HEK293T (cell line): ENCODE data around the gene SERPINH1.

Experiments used
- ARNT ChIP-seq: fragments of 450-650 bp; IDR thresholded peaks from 2 replicates; pipeline ENCODE4 v1.6.1; 2017; ENCODE audit warnings: mild to moderate bottlenecking
- BHLHE40 ChIP-seq: fragments of 450-650 bp; IDR thresholded peaks from 2 replicates; pipeline ENCODE4 v1.6.1; 2016; ENCODE audit warnings: mild to moderate bottlenecking, moderate library complexity, borderline replicate concordance
- ELF4 ChIP-seq: fragments of 450-650 bp; IDR thresholded peaks from 2 replicates; pipeline ENCODE4 v1.6.1; 2017; ENCODE audit warnings: antibody characterized with exemption
- FOXA1 ChIP-seq: fragments of 450-650 bp; IDR thresholded peaks from 2 replicates; pipeline ENCODE4 v1.6.1; 2016; ENCODE audit warnings: mild to moderate bottlenecking
- FOXK2 ChIP-seq: fragments of 450-650 bp; IDR thresholded peaks from 2 replicates; pipeline ENCODE4 v1.6.1; 2016; ENCODE audit warnings: mild to moderate bottlenecking
- FOXM1 ChIP-seq: fragments of 450-650 bp; IDR thresholded peaks from 2 replicates; pipeline ENCODE4 v1.6.1; 2017; ENCODE audit warnings: mild to moderate bottlenecking, borderline replicate concordance
- HDGF ChIP-seq: fragments of 450-650 bp; IDR thresholded peaks from 2 replicates; pipeline ENCODE4 v1.6.1; 2017; ENCODE audit warnings: antibody characterized with exemption, borderline replicate concordance
- L3MBTL2 ChIP-seq: fragments of 450-650 bp; conservative IDR thresholded peaks from 2 replicates; pipeline ENCODE4 v1.6.1; 2016; ENCODE audit warnings: mild to moderate bottlenecking
- LEF1 ChIP-seq: fragments of 450-650 bp; IDR thresholded peaks from 2 replicates; pipeline ENCODE4 v1.6.1; 2017; ENCODE audit warnings: mild to moderate bottlenecking, borderline replicate concordance
- NFRKB ChIP-seq: fragments of 450-650 bp; IDR thresholded peaks from 2 replicates; pipeline ENCODE4 v1.6.1; 2016; ENCODE audit warnings: mild to moderate bottlenecking, moderate library complexity
- SP1 ChIP-seq: fragments of 450-650 bp; IDR thresholded peaks from 2 replicates; pipeline ENCODE4 v1.6.1; 2017
- SUZ12 ChIP-seq: fragments of 450-650 bp; IDR thresholded peaks from 2 replicates; pipeline ENCODE4 v1.6.1; 2016; ENCODE audit warnings: mild to moderate bottlenecking
- TARDBP ChIP-seq: fragments of 450-650 bp; IDR thresholded peaks from 2 replicates; pipeline ENCODE4 v1.6.1; 2016
- ZNF384 ChIP-seq: fragments of 450-650 bp; IDR thresholded peaks from 2 replicates; pipeline ENCODE4 v1.6.1; 2016

DNA sequence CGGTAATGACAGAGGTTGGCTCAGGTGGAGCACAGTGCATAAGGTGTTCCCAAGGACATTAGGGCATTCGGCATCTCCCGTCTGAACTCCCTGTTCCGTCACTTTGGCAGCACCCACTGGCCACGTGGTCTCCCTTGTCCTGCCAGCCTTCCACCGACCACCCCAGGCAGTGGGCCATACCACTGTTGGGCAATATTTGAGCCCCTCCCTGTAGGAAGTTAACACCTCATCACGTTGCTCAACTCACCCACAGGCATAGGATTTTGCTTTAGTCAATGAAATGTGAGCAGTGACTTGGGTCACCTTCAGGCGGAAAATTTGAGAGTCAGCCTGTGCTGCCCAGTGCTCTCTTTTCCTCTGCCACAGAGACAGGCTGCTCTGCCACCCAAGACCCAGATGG, 44.0 kb downstream of the SERPINH1 start:
- TF ChIP-seq SUZ12 (no peak), SP1 (no peak), BHLHE40 (no peak), ELF4 (no peak), TARDBP (no peak), L3MBTL2 (no peak), ARNT (no peak), HDGF (no peak), LEF1 (no peak), FOXA1 (no peak), FOXM1 (no peak), ZNF384 (no peak), FOXK2 (no peak), NFRKB (no peak)
